Measurements from ENCODE around the gene FAM83G.

Gene FAM83G

DNA sequence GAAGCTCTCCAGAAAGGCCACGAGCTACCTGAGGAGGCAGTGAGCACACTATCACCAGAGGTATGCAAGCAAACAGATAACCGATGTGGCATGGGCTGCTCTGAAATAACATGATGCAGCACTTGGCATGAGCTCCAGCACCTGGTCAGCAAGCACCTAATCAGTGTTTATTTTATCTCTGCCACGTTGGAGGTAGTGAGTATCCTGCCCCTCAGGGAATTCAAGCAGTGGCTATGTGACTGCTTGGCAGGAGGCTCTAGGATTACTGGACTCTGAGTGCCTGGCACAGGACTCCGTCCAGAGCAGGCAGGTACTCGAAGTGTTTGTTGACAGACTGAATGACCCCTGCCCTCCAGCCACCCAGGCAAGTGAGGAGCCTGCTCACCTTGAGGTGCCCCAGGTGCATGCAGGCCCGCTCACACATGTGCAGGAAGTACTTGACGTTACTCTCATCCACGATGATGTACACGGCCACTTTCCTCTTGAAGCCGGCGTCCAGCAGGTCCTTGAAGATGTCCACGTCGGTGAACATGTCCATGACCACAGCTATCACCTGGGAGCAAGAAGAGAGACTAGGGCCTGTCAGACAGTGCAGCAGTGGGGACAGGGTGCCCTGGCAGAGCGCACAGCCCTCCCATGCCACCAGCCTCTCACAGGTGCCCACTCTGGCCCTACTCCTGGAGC, 16.6 kb downstream of the FAM83G start:
- H3K4me3 ChIP-seq (ENCODE audit: control insufficient read depth, low read depth, low read length) = no peak overlapping the region
- TF ChIP-seq, protein P1, sequence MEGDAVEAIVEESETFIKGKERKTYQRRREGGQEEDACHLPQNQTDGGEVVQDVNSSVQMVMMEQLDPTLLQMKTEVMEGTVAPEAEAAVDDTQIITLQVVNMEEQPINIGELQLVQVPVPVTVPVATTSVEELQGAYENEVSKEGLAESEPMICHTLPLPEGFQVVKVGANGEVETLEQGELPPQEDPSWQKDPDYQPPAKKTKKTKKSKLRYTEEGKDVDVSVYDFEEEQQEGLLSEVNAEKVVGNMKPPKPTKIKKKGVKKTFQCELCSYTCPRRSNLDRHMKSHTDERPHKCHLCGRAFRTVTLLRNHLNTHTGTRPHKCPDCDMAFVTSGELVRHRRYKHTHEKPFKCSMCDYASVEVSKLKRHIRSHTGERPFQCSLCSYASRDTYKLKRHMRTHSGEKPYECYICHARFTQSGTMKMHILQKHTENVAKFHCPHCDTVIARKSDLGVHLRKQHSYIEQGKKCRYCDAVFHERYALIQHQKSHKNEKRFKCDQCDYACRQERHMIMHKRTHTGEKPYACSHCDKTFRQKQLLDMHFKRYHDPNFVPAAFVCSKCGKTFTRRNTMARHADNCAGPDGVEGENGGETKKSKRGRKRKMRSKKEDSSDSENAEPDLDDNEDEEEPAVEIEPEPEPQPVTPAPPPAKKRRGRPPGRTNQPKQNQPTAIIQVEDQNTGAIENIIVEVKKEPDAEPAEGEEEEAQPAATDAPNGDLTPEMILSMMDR (IDR thresholded peaks at IDR 0.05; ENCODE audit: control insufficient read depth, insufficient read depth, low read depth, low read length, missing control alignments) = no peak
- DNase-seq (ENCODE audit: low read depth) = no peak

DNA sequence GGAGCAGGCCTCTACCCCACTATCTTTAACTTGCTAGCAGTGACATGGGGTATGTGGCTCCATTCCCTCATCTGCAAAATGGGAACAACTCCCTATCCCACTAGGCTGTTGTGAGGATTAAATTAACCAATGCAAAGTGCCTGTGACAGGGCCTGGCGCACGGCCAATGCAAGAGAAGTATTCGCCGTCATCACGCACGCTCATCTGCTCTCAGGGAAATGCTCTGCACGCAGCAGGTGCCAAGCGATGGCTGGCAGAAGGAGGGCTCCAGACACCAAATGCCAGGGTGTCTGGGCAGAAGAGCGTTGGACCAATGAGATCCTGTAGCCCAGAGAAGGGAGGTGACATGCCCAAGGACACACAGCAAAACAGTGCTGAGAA, 17.3 kb downstream of the FAM83G start:
- no peak for DNase-seq (ENCODE audit: low read depth)
- H3K4me3 ChIP-seq (ENCODE audit: control insufficient read depth, low read depth, low read length) = no peak overlapping the region
- TF ChIP-seq, protein P1 (IDR thresholded peaks at IDR 0.05; ENCODE audit: control insufficient read depth, insufficient read depth, low read depth, low read length, missing control alignments) = no peak

DNA sequence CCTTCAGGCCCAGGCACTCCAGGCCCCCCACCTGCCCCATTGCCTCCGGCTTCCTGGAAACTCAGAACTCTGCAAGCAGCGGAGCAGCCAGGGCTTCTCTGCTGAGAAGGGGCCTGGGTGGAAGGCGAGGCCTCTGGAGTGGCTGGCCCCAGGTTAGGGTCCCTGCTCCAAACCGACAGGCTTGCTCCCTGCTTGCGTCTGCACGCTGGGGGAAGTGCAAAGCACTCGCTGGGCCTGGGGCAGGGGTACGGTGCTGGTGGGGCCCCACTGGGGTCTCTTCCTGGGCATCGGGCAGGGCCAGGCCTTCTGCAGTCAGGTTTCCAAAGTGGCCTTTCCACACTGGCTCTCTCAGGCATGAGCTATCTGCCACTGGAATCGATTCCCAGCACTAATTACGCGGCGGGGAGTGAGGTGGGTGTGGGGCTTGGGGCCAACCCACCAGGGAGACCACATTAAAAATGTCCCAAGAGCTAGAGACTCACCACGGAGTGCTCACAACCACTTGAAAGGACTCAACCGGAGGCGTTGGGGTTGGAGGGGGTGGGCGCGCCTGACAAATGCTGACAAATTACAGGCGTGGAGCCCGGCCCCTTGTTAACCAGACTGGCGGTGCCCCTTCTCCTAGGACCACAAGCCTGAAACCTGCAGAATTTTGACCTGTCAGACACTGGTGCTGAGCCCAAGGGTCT, 17.9 kb downstream of the FAM83G start:
- no peak overlapping the region for H3K4me3 ChIP-seq (ENCODE audit: control insufficient read depth, low read depth, low read length)
- no peak for DNase-seq (ENCODE audit: low read depth)
- TF ChIP-seq, protein P1 (IDR thresholded peaks at IDR 0.05; ENCODE audit: control insufficient read depth, insufficient read depth, low read depth, low read length, missing control alignments) = no peak

DNA sequence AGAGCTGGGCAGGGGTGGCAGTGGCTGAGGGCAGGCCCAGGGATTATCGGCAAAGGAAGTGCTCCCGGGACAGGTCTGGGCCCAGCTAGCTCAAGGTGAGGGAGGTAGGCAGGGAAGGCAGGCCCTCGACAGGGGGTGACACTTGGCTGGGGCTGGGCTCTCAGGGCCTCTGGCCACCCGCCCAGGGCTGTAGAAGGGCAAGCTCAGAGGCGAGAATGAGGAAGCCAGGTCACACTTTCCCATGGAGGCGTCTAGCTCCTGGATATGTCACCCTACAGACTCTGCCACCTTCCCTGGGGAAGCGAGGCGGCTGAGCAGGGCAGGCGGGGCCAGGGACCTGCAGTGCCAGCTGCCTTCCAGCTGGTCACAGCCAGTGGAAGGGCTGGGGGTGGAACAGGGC, 19.1 kb downstream of the FAM83G start:
- TF ChIP-seq, protein P1 (IDR thresholded peaks at IDR 0.05; ENCODE audit: control insufficient read depth, insufficient read depth, low read depth, low read length, missing control alignments) = no peak
- no peak overlapping the region for H3K4me3 ChIP-seq (ENCODE audit: control insufficient read depth, low read depth, low read length)
- no peak for DNase-seq (ENCODE audit: low read depth)

DNA sequence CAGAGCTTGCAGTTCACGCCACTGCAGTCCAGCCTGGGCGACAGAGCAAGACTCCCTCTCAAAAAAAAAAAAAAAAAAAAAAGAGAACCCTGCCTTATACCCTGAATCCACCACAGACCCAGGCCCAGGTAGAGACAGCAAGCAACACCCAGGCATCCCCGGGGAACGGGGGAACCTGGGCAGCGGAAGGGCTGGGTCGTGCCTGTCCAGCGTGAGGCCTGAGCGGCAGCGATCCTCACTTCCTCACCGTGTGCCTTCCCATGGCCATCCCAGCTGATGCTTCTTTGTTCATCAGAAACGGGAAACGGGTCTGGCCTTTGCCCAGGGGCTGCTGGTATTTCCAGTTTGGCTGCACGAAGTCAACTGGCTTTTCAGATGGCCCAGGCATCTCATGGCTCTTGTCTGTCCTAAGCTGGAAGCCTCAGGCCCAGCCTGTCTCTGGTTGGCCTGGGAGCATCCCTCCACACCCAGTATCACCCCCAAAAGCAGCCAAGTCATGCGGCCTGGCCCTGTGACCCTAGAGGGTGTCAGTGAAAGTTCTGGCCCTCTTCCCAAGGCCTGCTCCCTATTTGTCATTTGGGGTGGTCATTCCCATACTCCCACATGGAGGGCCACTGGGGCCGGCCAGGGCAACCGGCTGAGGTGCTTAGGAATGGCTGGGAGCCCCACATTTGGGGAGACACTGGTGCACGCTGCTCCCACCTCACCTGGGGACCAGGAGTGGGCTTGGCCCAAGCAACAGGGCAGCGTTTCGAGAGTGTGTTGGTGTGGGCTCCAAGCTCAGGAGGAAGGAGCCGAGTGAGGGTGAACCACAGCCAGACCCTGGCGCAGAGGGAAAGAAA, 20.1 kb downstream of the FAM83G start:
- no peak for DNase-seq (ENCODE audit: low read depth)
- TF ChIP-seq, protein P1 (IDR thresholded peaks at IDR 0.05; ENCODE audit: control insufficient read depth, insufficient read depth, low read depth, low read length, missing control alignments) = no peak
- H3K4me3 ChIP-seq (ENCODE audit: control insufficient read depth, low read depth, low read length) = no peak overlapping the region

DNA sequence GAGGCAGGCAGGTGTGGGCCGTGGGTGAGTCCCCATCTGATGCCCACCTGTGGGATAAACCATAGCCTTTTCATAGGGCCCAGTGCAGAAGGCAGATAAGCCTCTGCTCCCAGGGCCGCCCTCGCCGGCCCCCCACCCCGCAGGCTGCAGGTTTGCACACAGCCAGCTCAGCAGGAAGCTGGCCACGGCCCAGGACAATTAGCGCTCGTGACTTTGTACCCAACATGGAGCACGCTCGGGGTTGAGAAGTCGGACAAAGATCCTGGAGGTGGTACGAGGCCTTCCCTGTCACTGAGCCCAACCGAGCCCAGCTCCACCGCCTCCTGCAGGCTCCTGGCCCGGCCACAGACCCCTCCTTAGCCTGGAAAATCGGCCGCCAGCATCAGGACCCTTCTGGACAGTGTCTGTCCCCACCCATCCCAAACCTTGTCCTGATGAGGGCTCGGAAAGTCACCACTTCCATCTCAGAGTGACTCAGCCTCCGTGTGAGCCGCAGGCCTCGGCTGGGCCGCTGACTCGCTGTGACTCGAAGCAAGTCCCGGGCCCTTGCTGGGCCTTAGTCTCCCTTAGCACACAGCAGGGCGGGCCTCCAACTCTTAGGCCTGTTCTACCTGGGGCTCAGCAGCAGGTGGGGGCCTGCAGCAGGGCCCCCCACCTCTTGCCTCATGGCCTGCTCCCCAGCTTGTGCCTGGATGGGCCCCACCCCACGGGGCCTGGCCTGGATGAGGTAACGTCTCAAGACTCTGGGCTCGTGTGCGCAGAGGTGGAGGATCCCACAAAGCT, 22.7 kb downstream of the FAM83G start:
- peak; percentile 41 for DNase-seq (ENCODE audit: low read depth)
- no peak overlapping the region for H3K4me3 ChIP-seq (ENCODE audit: control insufficient read depth, low read depth, low read length)
- TF ChIP-seq, protein P1 (IDR thresholded peaks at IDR 0.05; ENCODE audit: control insufficient read depth, insufficient read depth, low read depth, low read length, missing control alignments) = no peak

Measured in AG09309 (cell line).